Prostate gland (tissue), 2 donors: ENCODE measurements around the gene ARRB1. TPM values are rescaled to one million over a fixed set of nuclear protein-coding genes. Genes with fewer than 3 reads are reported as not detected.

Experiments
- DNase-seq: peaks from one replicate; pipeline ENCODE4 v3.0.0-alpha.2; 2019; ENCODE audit warnings: low spot score
- H3K27ac ChIP-seq, 2 donors: fragments of 200-600 bp; sonication (generic); 2 replicates each; pipeline ENCODE4 v1.5.1; 2017 to 2019
- H3K27me3 ChIP-seq: fragments of 200-600 bp; sonication (generic); replicated peaks from 2 replicates; pipeline ENCODE4 v1.5.1; 2019; ENCODE audit not compliant: insufficient read depth
- H3K36me3 ChIP-seq, 2 donors: fragments of 200-600 bp; sonication (generic); 1 replicate in 1 of 2; 2 replicates in 1 of 2; pipeline versions ENCODE4 v1.5.1 to v1.8.1; 2017 to 2019
- H3K4me1 ChIP-seq: fragments of 200-600 bp; sonication (generic); replicated peaks from 2 replicates; pipeline ENCODE4 v1.5.1; 2019
- H3K4me3 ChIP-seq, 2 donors: fragments of 200-600 bp; sonication (generic); 2 replicates each; pipeline ENCODE4 v1.5.1; 2017 to 2019
- H3K9me3 ChIP-seq: fragments of 200-600 bp; sonication (generic); 2 replicates; pipeline ENCODE4 v1.5.1; 2017
- POLR2A ChIP-seq: fragments of 450-650 bp; IDR thresholded peaks from one replicate; pipeline ENCODE4 v1.6.1; 2016; ENCODE audit warnings: antibody characterized with exemption, mild to moderate bottlenecking
- POLR2AphosphoS5 ChIP-seq: sonication (generic); formaldehyde crosslinking; IDR thresholded peaks from one replicate; pipeline ENCODE4 v1.6.1; 2017; ENCODE audit warnings: antibody characterized with exemption
- WGBS: methylation state at CpG from one replicate; pipeline ENCODE4 v1.1.5; 2018; 5-methylcytosine and 5-hydroxymethylcytosine counted together
- intact Hi-C: fragments of 100-400 bp; cut with DNase I; formaldehyde crosslinking; loops from one replicate; pipeline ENCODE4 v1.14.2; 2022
- total RNA-seq, 2 donors: library from RNA; depleted of rRNA; stranded (reverse); fragments of >200 nt; gene quantifications; one replicate each; pipeline ENCODE4 v1.1.0, GENCODE V29; 2016
- TF ChIP-seq, protein P1 (sequence below), 4 experiments: fragments of 200-600 bp in 2 of 4; fragments of 450-650 bp in 2 of 4; sonication (generic) in 2 of 4; IDR thresholded peaks; 1 replicate in 3 of 4; 2 replicates in 1 of 4; pipeline ENCODE4 v1.5.1; 2016 to 2019; ENCODE audit warnings: antibody characterized with exemption in 4 of 4, mild to moderate bottlenecking in 2 of 4, moderate library complexity in 2 of 4

The ARRB1 gene
- total RNA-seq: 10 to 100 TPM; 31.9 to 64.7 TPM

DNA sequence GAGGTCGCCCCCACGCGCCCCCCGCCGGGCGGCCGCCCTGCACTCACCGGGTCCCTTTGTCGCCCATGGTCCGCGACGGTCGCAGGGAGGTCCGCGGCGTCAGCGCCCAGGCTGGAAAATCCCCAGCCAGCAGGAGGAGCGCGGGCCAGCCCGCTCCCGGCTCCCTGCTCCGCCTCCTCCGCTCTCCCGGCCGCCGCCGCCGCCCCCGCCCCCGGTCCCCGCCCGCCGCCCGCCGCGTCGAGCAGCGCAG is at the start of gene ARRB1:
Gene ARRB1 (minus strand): TSS at position 121 of the 250 bp plus-strand sequence. CDS start 54 bp downstream, at position 67.
- Histone ChIP-seq H3K27ac (peak within 1 kb of the TSS; percentile 92 to 94), H3K36me3 (no peaks in the 10 kb centered on the region), H3K27me3 (no peaks in the 10 kb centered on the region), H3K4me1 (peaks cover 27% of the 10 kb centered on the region), H3K4me3 (peak within 1 kb of the TSS; percentile 70 to 83), H3K9me3 (no peaks in the 10 kb centered on the region)
- no peak for DNase-seq
- WGBS: under 1% methylated on average over 19 of the region's 38 CpGs
- intact Hi-C loops: no loop called here
- TF ChIP-seq POLR2AphosphoS5 (no peak), POLR2A (no peak)
- TF ChIP-seq, protein P1, sequence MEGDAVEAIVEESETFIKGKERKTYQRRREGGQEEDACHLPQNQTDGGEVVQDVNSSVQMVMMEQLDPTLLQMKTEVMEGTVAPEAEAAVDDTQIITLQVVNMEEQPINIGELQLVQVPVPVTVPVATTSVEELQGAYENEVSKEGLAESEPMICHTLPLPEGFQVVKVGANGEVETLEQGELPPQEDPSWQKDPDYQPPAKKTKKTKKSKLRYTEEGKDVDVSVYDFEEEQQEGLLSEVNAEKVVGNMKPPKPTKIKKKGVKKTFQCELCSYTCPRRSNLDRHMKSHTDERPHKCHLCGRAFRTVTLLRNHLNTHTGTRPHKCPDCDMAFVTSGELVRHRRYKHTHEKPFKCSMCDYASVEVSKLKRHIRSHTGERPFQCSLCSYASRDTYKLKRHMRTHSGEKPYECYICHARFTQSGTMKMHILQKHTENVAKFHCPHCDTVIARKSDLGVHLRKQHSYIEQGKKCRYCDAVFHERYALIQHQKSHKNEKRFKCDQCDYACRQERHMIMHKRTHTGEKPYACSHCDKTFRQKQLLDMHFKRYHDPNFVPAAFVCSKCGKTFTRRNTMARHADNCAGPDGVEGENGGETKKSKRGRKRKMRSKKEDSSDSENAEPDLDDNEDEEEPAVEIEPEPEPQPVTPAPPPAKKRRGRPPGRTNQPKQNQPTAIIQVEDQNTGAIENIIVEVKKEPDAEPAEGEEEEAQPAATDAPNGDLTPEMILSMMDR (IDR thresholded peaks at IDR 0.05): no peak

DNA sequence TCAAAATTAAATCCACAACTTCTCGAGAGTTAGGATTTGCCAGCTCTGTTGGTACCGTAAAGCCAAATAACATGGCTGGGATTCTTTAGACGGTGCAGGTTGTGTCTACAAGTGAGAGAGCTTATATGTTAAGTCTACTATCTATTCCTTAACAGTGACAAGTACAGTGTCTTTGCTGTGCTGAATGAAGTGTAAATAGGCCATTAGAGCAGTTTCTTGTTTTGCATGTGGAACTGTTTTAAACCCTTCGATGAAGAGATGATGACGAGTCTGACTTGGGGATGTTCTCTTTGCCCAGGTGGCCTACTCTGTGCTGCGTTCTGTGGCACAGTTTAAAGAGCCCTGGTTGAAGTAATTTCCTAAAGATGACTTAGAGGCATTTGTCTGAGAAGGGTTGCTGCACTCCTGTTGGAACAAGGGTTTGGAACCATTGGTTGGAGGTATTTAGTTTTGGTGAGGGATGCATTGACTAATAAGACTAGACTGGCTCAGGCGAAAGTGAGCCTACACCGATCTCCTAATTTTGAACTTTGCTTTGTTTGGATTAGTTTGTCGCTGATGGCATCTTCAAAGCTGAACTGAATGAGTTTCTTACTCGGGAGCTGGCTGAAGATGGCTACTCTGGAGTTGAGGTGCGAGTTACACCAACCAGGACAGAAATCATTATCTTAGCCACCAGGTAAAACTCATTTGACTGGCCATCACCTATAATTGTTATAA is 48.8 kb upstream of the ARRB1 start:
- DNase-seq: no peak
- WGBS: 9% methylated on average over 11 of the region's 11 CpGs
- intact Hi-C loops: loop anchor here (5.0 kb wide), 1 partner anchor 127 kb away; the partner anchor contains the start of gene GDPD5
- no peaks in the 10 kb centered on the region for H3K9me3 ChIP-seq
- no peaks in the 10 kb centered on the region for H3K27me3 ChIP-seq
- H3K4me3 ChIP-seq: peak overlapping the region; percentile 50 to 68
- no peaks in the 10 kb centered on the region for H3K4me1 ChIP-seq
- H3K36me3 ChIP-seq: peaks cover 8 to 11% of the 10 kb centered on the region in 2 donors
- H3K27ac ChIP-seq: peak overlapping the region; percentile 69 to 87
- TF ChIP-seq, protein P1 (IDR thresholded peaks at IDR 0.05): no peak
- TF ChIP-seq POLR2A (no peak), POLR2AphosphoS5 (no peak)

DNA sequence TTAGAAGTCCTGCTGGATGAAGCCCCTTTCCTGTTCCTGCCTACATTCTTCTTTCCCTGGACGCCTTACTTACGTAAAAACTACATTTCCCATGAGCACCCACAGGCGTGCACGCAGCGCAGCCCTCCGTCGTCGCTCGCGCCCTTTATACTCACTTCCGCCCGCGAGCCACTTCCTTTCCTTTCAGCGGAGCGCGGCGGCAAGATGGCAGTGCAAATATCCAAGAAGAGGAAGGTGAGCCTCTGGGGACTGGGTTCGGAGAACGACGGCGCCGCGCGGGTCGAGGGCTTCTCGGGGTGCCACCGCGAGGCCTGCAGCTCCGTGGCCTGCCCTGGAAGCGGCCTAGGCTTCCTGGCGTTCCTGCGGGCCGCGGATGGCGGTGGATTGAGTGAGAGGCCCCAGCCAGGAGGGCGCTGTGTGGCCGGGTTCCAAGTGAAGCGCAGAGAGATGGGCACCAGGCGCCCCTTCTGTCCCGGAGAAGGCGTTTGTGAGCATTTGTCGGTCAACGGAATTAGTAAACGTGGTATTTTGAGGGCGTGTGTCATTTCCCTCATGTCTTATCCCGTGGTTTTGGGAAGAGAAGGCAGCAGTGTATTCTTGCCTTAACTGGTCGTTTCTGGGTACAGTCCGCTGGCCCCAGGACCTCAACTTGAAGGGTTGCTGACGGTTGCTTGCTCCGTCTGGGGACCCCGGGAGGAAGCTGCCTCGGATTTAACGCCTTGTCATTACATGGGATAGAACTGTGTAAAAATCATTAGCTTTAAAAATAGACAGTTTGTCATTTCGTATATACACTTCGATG is 48.1 kb upstream of the ARRB1 start, which contains the start of gene RPS3:
Gene RPS3 (plus strand): TSS at position 175 of the 802 bp plus-strand sequence. CDS start 30 bp downstream, at position 205.
- TF ChIP-seq POLR2A (peak; percentile 85), POLR2AphosphoS5 (peak; percentile 99)
- TF ChIP-seq, protein P1 (IDR thresholded peaks at IDR 0.05): peak in 3 of 4 experiments; percentile 20 to 40 (median 35)
- Histone ChIP-seq H3K9me3 (no peaks in the 10 kb centered on the region), H3K27ac (peak within 1 kb of the TSS; percentile 69 to 87), H3K4me1 (no peaks in the 10 kb centered on the region), H3K36me3 (peaks cover under 1 to 8% of the 10 kb centered on the region in 2 donors), H3K4me3 (peak within 1 kb of the TSS; percentile 50 to 68), H3K27me3 (no peaks in the 10 kb centered on the region)
- intact Hi-C loops: loop anchor here (5.0 kb wide), 1 partner anchor 128 kb away; the partner anchor contains the start of gene GDPD5
- DNase-seq: peak; percentile 92
- 1% methylated on average over 55 of the region's 55 CpGs for WGBS

DNA sequence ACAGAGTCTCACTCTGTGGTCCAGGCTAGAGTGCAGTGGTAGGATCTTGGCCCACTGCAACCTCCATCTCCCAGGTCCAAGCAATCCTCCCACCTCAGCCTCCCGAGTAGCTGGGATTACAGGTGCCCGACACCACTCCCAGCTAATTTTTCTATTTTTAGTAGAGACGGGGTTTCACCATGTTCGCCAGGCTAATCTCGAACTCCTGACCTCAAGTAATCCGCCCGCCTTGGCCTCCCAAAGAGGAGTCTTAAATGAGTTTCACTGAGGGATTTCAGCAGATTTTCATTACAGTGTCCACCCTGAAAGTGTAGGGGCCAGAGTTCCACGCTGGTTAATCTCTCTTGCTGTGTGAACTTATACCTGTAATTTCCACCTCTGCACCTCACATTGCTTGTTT is 47.4 kb upstream of the ARRB1 start:
- no peak overlapping the region for H3K27ac ChIP-seq
- DNase-seq: no peak
- peaks cover 0 to 2% of the 10 kb centered on the region in 2 donors for H3K36me3 ChIP-seq
- TF ChIP-seq POLR2AphosphoS5 (no peak), POLR2A (no peak)
- TF ChIP-seq, protein P1 (IDR thresholded peaks at IDR 0.05): no peak
- no peak overlapping the region for H3K4me3 ChIP-seq
- no peaks in the 10 kb centered on the region for H3K9me3 ChIP-seq
- no peaks in the 10 kb centered on the region for H3K27me3 ChIP-seq
- intact Hi-C loops: no loop called here
- 82% methylated on average over 8 of the region's 8 CpGs for WGBS
- H3K4me1 ChIP-seq: no peaks in the 10 kb centered on the region
